Activated naive CD4-positive, alpha-beta T cell treated with anti-CD3 and anti-CD28 coated beads, Interleukin-2, amount 50 U/mL, for 24 hours (primary cell): ENCODE measurements around the gene MROH2B.

ENCODE experiments used
- H3K27ac Mint-ChIP-seq: one replicate; pipeline ENCODE4 v1.8.0; 2021; ENCODE audit warnings: mild to moderate bottlenecking, mixed read lengths
- H3K27me3 Mint-ChIP-seq: one replicate; pipeline ENCODE4 v1.8.0; 2021; ENCODE audit warnings: mixed read lengths
- H3K36me3 Mint-ChIP-seq: one replicate; pipeline ENCODE4 v1.8.0; 2021; ENCODE audit warnings: mixed read lengths
- H3K4me1 Mint-ChIP-seq: one replicate; pipeline ENCODE4 v1.8.0; 2021; ENCODE audit warnings: mixed read lengths
- H3K4me3 Mint-ChIP-seq: one replicate; pipeline ENCODE4 v1.8.0; 2021; ENCODE audit warnings: mild to moderate bottlenecking, mixed read lengths
- H3K9me3 Mint-ChIP-seq: one replicate; pipeline ENCODE4 v1.8.0; 2021; ENCODE audit warnings: mixed read lengths

The MROH2B gene

DNA sequence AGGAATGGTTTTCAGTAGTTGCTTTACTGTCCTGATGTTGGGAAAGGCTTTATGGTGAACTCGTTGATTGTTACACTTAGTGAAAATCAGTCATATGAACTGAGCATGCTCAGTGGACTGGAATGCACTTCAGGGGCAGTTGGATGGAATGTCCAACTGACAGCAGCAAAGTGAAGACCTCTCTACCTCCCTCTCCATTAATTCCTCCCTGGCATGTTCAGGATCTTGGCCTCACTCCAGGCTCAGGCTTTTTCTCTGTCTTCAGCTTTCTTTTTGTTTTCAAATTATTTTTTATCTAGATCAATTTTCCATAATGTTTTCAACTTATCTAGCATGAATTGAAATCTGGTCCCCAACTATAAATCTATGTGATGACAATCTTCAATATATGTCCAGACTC lies at the start of gene MROH2B:
MROH2B (minus strand) TSS at position 101 of the 400 bp plus-strand sequence. CDS start 490 bp downstream, outside the sequence.
- Mint-ChIP-seq H3K36me3 (no peaks in the 10 kb centered on the region), H3K4me1 (no peaks in the 10 kb centered on the region), H3K27me3 (no peaks in the 10 kb centered on the region), H3K27ac (no peak within 1 kb of the TSS), H3K9me3 (no peaks in the 10 kb centered on the region), H3K4me3 (no peak within 1 kb of the TSS)

DNA sequence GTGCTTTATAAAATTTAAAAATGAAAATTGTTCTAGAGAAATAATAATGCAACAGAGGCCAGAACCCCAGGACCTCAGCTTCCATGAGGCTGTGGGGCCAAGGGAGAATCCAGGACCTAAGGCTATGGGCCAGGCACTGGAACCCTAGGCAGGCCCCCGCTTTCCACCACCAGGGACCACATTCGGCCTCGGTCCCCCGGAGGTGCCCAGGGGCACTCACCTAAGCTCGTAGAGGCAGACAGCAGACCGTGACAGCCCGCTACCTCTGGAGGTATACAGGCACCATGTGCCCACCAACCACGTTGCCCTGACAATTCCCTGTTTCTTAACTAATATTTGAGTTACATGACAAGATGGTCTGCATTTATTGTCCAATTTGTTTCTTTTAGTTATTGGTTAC lies 49.5 kb upstream of the MROH2B start:
- Mint-ChIP-seq H3K36me3 (no peaks in the 10 kb centered on the region), H3K4me3 (no peak overlapping the region), H3K9me3 (peaks cover 4% of the 10 kb centered on the region), H3K27me3 (peaks cover under 1% of the 10 kb centered on the region), H3K27ac (no peak overlapping the region), H3K4me1 (no peaks in the 10 kb centered on the region)

DNA sequence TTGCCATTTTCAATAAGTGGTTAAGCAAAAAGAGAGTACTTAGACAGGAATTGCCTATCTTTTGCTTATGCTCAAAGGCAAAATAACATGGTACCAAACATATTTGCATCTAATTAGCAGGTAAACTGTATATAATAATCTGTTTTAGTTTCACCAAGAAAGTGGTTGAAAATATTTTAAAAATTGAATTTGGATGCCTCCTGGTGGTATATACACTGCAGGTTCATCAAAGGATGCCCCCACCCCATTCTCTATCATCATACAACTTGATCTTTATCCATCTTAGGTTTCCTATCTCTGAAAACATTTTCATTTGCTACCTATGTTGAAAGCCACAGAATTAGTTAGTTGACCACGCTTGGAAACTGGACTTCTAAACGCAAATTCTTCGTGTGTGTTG lies 47.0 kb upstream of the MROH2B start:
- H3K27ac Mint-ChIP-seq, result no peak overlapping the region
- H3K4me3 Mint-ChIP-seq, result no peak overlapping the region

DNA sequence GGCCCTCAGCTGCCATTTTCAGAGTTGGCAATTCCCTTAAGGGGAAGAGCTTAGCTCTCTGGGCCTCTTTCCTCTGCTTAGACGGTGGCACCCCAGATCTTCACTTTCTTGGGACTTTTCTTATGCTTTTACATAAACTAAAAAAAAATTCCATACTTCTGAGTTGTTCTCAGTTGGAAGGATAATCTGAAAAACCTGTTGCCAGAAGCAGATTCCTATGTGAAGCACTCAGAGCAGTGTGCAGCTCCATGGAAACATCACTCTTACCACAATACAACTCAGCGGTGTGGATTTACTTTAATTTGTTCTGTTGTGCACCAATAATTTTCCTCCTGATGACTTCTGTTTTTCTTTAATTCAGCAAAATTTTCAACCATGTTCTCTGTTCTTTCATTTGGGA lies 44.1 kb upstream of the MROH2B start:
- no peaks in the 10 kb centered on the region for H3K36me3 Mint-ChIP-seq
- H3K9me3 Mint-ChIP-seq, result peaks cover 4% of the 10 kb centered on the region
- H3K4me1 Mint-ChIP-seq, result no peaks in the 10 kb centered on the region
- peaks cover 1% of the 10 kb centered on the region for H3K27me3 Mint-ChIP-seq
- H3K27ac Mint-ChIP-seq, result no peak overlapping the region
- no peak overlapping the region for H3K4me3 Mint-ChIP-seq

More for the DNA sequence above, 47.0 kb upstream of the MROH2B start:
- no peaks in the 10 kb centered on the region for H3K36me3 Mint-ChIP-seq
- H3K4me1 Mint-ChIP-seq, result no peaks in the 10 kb centered on the region
- peaks cover 1% of the 10 kb centered on the region for H3K27me3 Mint-ChIP-seq
- H3K9me3 Mint-ChIP-seq, result peaks cover 4% of the 10 kb centered on the region

DNA sequence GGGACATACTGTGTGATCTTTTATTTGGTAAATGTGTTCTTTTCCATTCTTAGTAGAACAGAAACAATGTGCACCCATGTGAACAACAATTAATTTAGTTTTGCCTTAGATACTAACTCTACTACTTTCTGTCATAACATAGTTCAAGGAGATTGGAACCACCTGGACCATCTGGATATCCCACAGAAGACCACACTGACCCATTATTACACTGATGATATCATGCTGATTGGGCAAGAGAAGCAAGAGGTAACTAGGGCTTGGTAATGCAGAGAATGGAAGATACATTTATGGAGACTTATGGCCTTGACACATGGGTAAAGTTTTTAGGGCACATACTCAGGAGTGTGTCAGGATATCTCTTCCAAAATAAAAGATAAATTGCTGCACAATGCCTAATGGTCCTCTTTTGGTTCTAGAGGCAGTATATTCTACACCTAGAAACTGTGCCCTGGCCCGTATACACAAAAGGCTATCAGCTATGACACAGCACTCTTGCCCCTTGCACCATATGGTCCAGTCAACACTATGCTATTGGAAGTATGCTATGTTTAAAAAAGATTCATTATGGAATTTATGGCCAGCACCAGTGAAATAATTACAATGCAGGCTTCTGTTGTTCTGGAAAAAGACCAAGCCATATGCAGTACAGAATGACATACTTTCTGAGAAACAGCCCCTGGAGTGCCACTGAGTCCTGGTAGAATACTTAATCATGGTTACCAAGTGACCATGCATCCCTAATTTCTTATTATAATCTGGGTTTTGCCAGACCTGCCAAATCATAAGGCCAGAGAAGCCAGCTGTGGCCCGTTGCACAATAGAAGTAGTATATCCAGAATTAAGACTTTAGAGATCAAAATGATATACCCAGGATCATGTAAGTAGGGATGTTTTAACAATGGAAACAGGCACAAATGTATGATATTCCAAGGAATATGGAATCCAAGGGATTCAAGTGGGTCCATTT lies 41.6 kb upstream of the MROH2B start:
- Mint-ChIP-seq H3K9me3 (peaks cover 4% of the 10 kb centered on the region), H3K4me1 (no peaks in the 10 kb centered on the region), H3K4me3 (no peak overlapping the region), H3K36me3 (no peaks in the 10 kb centered on the region), H3K27me3 (peaks cover 1% of the 10 kb centered on the region), H3K27ac (no peak overlapping the region)

DNA sequence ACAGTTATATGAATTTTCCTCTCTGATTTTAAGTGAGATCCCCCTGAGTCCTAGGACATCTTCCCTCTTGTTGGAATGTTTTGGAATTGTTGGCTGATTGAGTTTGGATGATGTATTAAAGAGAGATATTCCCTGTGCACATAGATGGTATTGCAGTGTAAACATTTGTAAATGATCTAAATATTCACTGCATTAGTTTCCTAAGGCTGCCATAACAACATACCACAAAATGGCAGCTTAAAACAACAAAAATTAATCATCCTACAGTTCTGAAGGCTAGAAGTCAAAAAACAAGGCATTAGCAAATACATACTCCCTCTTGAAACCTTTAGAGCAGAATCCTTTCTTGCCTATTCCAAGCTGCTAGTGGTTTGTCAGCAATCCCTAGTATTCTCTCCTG lies 38.0 kb upstream of the MROH2B start:
- Mint-ChIP-seq H3K4me3 (no peak overlapping the region), H3K27ac (no peak overlapping the region), H3K27me3 (no peaks in the 10 kb centered on the region), H3K4me1 (no peaks in the 10 kb centered on the region), H3K9me3 (no peaks in the 10 kb centered on the region), H3K36me3 (no peaks in the 10 kb centered on the region)

DNA sequence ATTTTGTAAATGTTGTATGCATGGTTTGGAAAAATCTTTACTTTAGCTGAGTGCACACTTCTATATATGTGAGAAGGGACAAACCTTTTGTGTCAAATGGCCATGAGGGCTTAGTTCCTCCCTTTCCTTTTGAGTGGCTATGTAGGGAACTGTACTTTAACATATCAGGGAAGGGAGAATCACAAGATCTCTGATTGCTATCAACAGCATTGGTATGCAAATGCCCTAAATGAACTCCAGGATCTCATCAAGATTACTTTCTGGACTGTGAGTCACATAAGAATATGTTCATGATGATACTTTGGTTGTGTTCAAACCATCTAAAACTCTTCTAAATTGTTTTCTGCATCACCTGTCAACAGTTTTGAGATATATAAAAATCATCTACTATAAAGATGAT lies 31.2 kb upstream of the MROH2B start:
- H3K36me3 Mint-ChIP-seq, result no peaks in the 10 kb centered on the region
- H3K27me3 Mint-ChIP-seq, result no peaks in the 10 kb centered on the region
- H3K9me3 Mint-ChIP-seq, result no peaks in the 10 kb centered on the region
- H3K4me3 Mint-ChIP-seq, result no peak overlapping the region
- no peak overlapping the region for H3K27ac Mint-ChIP-seq
- no peaks in the 10 kb centered on the region for H3K4me1 Mint-ChIP-seq

DNA sequence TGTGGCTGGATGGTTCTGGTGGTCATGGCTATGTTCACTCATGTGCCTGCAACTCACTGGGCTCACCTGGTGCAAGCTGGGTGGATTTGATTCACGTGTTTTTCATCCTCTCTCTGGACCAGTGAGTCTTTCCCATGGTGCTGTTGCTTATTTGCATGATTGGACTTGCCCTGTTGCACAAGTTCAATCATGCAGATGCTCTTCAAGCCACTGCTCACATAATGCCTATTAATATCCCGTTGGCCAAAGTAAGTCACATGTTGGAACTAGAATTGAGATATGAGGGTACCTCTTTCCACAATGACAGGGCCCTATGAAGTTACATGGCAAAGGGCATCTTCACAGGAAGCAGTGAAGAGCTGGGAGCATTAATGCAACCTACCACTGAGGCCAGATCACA lies 26.5 kb upstream of the MROH2B start:
- no peaks in the 10 kb centered on the region for H3K9me3 Mint-ChIP-seq
- no peak overlapping the region for H3K27ac Mint-ChIP-seq
- H3K4me3 Mint-ChIP-seq, result no peak overlapping the region
- no peaks in the 10 kb centered on the region for H3K27me3 Mint-ChIP-seq
- no peaks in the 10 kb centered on the region for H3K4me1 Mint-ChIP-seq
- H3K36me3 Mint-ChIP-seq, result no peaks in the 10 kb centered on the region

DNA sequence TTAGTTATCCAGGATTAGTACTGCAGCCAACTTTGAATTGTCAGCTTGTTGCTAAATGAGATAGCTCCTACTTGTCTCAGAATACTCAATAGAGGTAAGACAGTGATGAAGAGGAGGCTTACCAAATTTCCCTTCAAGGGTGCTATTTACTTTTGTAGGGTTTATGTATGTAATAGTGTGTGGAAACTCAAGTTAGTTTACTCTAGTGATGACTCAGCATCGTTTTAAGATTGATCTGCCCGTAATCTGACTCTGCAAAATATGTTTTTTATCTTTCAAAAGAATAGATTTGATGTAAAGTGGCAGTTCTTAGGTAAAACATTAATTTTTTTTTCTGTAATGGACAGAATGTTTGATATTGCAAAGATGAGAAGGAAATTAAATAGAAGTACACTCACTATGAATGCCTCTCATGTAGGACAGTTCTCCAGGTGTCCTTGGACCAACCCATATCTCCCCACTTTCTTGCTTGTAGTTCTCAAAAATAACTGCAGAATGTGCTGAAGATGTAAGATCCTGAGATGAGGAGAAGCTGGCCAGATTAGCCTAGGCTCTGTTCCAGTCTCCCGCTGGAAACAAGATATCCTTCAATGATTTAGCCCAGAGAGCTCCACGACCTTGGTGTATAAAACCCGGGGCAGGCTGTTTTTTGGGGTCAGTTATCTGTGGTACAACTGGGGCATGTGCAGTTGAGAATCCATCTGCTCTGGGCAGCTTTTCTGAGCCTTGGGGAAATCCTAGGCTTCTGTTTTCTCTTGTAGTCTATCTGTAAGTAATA lies 24.4 kb upstream of the MROH2B start:
- Mint-ChIP-seq H3K9me3 (peaks cover 6% of the 10 kb centered on the region), H3K36me3 (no peaks in the 10 kb centered on the region)

DNA sequence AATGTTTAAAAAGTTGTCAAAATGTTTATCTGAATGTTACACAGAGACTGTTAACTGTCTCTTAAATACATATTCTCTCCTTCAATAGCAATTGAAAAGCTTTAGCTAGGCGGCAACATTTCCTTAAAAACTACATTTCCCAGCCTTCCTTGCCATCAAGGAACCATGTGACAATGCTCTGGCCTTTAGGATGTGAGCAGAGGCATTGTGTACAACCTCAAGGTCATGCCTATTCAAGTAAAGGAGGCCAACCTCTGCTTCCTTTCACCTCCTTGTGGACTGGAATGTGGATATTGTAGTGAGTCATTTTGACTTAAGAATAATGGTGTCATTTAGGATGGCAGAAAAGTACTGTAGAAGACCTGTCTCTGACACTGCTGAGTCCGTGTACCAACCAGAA lies 23.7 kb upstream of the MROH2B start:
- peaks cover 6% of the 10 kb centered on the region for H3K9me3 Mint-ChIP-seq
- H3K36me3 Mint-ChIP-seq, result no peaks in the 10 kb centered on the region
- H3K4me3 Mint-ChIP-seq, result no peak overlapping the region
- no peaks in the 10 kb centered on the region for H3K27me3 Mint-ChIP-seq
- H3K4me1 Mint-ChIP-seq, result no peaks in the 10 kb centered on the region
- no peak overlapping the region for H3K27ac Mint-ChIP-seq

More for the DNA sequence above, 24.4 kb upstream of the MROH2B start:
- Mint-ChIP-seq H3K27me3 (no peaks in the 10 kb centered on the region), H3K4me1 (no peaks in the 10 kb centered on the region), H3K4me3 (no peak overlapping the region), H3K27ac (no peak overlapping the region)

DNA sequence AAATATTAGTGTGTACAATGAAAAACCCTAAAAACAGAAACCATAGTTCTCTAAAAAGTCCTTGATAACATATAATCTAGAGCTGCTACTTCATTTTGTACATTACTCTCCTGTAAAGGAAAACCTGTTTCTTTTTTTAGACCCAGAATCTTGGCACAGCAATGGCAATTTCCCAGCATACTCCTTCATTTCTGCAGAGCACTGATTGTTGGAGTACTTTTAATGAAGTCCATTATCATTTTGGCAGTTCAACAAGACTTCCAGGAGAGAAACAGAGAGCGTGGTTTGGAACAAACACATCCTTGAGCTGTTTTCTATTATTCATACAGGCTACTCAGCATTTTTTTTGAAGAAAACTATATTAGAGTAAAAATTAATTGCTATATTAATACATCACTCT lies 22.7 kb upstream of the MROH2B start:
- Mint-ChIP-seq H3K27me3 (peaks cover 2% of the 10 kb centered on the region), H3K27ac (no peak overlapping the region), H3K4me1 (no peaks in the 10 kb centered on the region), H3K9me3 (peaks cover 6% of the 10 kb centered on the region), H3K4me3 (no peak overlapping the region), H3K36me3 (no peaks in the 10 kb centered on the region)

DNA sequence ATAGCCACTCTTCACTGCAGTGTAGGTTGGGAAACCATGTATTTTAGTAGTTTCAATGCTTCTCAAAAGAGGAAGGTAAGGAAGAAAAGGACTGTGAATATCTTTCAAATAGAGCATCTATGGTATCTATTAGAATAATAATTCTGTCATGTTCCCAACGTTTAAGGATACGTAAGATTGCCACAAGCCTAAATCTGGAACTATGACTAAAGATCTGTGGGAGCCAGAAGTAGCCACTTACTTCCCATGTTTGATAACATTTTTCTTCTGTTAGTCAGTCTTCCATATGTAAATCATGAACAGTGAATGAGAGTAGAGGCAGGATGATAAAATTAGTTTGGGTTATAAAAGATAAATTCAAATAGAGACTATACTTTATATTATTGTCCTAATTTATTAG lies 16.3 kb upstream of the MROH2B start:
- Mint-ChIP-seq H3K9me3 (peaks cover 22% of the 10 kb centered on the region), H3K36me3 (no peaks in the 10 kb centered on the region), H3K4me3 (no peak overlapping the region), H3K27ac (no peak overlapping the region), H3K27me3 (peaks cover 4% of the 10 kb centered on the region), H3K4me1 (no peaks in the 10 kb centered on the region)

DNA sequence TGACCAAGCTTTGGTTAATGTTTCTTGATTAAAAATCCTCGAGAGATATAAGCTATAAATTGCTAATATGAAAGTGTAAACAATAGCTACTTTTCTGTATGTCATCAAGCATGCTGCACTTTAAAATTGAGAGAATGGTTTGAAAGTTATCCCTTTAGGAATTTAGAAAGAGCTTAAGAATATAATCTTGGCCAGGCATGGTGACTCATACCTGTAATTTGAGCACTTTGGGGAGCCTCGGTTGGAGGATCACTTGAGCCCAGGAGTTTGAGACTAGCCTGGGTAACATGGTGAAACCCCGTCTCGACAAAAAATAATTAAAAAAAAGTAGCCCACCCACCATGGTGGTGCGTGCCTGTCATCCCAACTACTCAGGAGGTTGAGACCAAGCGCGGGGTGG lies 12.2 kb upstream of the MROH2B start:
- no peak overlapping the region for H3K27ac Mint-ChIP-seq
- H3K9me3 Mint-ChIP-seq, result peaks cover 16% of the 10 kb centered on the region
- no peaks in the 10 kb centered on the region for H3K4me1 Mint-ChIP-seq
- no peaks in the 10 kb centered on the region for H3K36me3 Mint-ChIP-seq
- H3K27me3 Mint-ChIP-seq, result peaks cover 2% of the 10 kb centered on the region
- no peak overlapping the region for H3K4me3 Mint-ChIP-seq

DNA sequence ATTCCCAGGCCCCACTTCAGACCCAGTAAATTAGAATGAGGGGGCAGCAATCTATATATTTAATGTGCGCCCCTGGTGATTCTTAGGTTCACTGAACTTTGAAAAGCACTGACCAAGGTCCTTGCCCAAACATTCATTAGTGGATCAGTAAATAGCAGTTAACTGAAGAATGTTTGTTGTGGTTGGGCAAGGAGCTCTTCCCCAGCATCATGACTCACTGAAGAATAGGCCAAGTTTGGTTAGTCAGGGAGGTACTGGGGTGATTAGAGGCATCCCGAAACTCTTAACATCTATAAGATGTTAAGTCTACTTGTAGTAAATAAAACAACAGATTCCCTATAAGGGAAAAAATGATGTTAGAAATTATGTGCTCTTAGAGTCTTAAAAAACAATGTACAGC lies 833 bp upstream of the MROH2B start:
- Mint-ChIP-seq H3K4me3 (no peak overlapping the region), H3K4me1 (no peaks in the 10 kb centered on the region), H3K36me3 (no peaks in the 10 kb centered on the region), H3K9me3 (no peaks in the 10 kb centered on the region), H3K27me3 (no peaks in the 10 kb centered on the region), H3K27ac (no peak overlapping the region)

DNA sequence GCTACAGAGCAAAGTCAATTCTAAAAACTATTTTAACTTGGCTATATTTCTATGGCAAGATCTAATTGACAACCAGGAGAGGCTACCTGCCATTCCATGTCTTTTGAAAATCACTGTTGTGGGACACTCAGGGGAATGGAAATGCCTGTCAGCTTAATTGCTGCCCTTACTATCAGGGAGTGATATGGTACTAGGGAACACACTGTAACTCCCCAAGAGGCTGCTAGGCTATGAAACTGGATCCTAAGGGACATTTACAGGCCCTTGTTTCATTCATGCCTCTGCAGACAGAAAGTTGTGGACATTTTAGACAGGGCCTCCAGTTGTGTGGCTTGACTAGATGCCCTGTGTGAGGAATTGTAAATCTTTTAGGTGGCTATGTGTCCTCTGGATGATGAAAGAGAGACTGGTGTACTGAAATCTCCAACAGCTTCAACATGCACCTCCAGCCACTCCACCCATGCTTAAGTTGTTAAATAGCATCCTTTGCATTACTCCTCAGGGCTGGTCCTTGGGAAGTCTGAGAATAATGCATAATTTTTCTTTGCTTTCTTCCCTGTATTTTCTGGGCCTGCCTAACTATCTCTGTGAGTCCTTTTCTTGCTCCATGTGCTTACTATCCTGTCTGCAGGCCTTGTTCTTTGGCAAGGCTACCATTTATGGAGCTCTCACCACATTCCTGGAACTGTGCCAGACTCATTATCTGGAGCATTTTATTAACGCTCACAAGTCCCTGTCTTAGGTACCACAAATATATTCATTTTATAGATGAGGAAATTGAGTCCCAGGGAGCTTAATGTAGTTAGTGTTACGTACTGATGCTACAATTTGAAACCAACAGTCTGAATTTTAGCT lies 3.2 kb downstream of the MROH2B start:
- Mint-ChIP-seq H3K27ac (no peak overlapping the region), H3K27me3 (no peaks in the 10 kb centered on the region), H3K9me3 (no peaks in the 10 kb centered on the region), H3K4me3 (no peak overlapping the region), H3K4me1 (no peaks in the 10 kb centered on the region), H3K36me3 (no peaks in the 10 kb centered on the region)
